Neural cell (in vitro differentiated cells): ENCODE data around the gene HRC. TPM values are rescaled to one million over a fixed set of nuclear protein-coding genes. Genes with fewer than 3 reads are reported as not detected.

Experiments
- H2AFZ ChIP-seq: fragments of 200-600, 300-800 bp; sonication (generic), shearing (Covaris generic); 2 replicates; pipeline ENCODE4 v1.6.0; 2014; ENCODE audit warnings: low read depth, mild to moderate bottlenecking, antibody characterized with exemption, low read length, moderate library complexity
- H3F3A ChIP-seq: fragments of 200-600 bp; shearing (Covaris generic); 2 replicates; pipeline ENCODE4 v1.6.1; 2016; ENCODE audit warnings: mild to moderate bottlenecking, moderate library complexity, mixed read lengths, antibody characterized with exemption, low read length; ENCODE audit not compliant: insufficient read depth, poor library complexity, severe bottlenecking
- H3K27ac ChIP-seq: fragments of 200-600, 300-800 bp; sonication (generic), shearing (Covaris generic); 2 replicates; pipeline ENCODE4 v1.5.1; 2014; ENCODE audit warnings: mild to moderate bottlenecking, low read length, moderate library complexity
- H3K27me3 ChIP-seq: fragments of 300-800, 200-600 bp; sonication (generic), shearing (Covaris generic); 2 replicates; pipeline ENCODE4 v1.6.0; 2014; ENCODE audit warnings: mild to moderate bottlenecking, low read depth, low read length, moderate library complexity; ENCODE audit not compliant: insufficient read depth
- H3K36me3 ChIP-seq: fragments of 300-800, 200-600 bp; sonication (generic), shearing (Covaris generic); 2 replicates; pipeline ENCODE4 v1.5.1; 2014; ENCODE audit warnings: mild to moderate bottlenecking, antibody characterized with exemption, low read length, moderate library complexity; ENCODE audit not compliant: insufficient read depth
- H3K4me2 ChIP-seq: fragments of 300-800, 200-600 bp; sonication (generic), shearing (Covaris generic); 2 replicates; pipeline ENCODE4 v1.6.0; 2014; ENCODE audit warnings: mild to moderate bottlenecking, low read length
- H3K4me3 ChIP-seq: fragments of 300-800, 200-600 bp; sonication (generic), shearing (Covaris generic); 2 replicates; pipeline ENCODE4 v1.5.1; 2014; ENCODE audit warnings: mild to moderate bottlenecking, low read length, moderate library complexity
- H3K79me2 ChIP-seq: fragments of 200-600 bp; shearing (Covaris generic); replicated peaks from 2 replicates; pipeline ENCODE4 v1.6.0; 2014; ENCODE audit warnings: mild to moderate bottlenecking, low read length, moderate library complexity; ENCODE audit not compliant: insufficient read depth
- H3K9ac ChIP-seq: fragments of 300-800, 200-600 bp; sonication (generic), shearing (Covaris generic); 2 replicates; pipeline ENCODE4 v1.6.1; 2016; ENCODE audit warnings: mild to moderate bottlenecking, low read length, mixed read lengths
- H3K9me2 ChIP-seq: fragments of 200-600 bp; shearing (Covaris generic); 2 replicates; pipeline ENCODE4 v1.6.1; 2016; ENCODE audit warnings: mild to moderate bottlenecking, low read length, mixed read lengths; ENCODE audit not compliant: insufficient read depth
- H3K9me3 ChIP-seq: fragments of 200-600, 300-800 bp; sonication (generic), shearing (Covaris generic); 2 replicates; pipeline ENCODE4 v1.6.1; 2016; ENCODE audit warnings: mild to moderate bottlenecking, mixed run types, low read length, moderate library complexity, mixed read lengths
- H4K20me1 ChIP-seq: fragments of 200-600 bp; shearing (Covaris generic); 2 replicates; pipeline ENCODE4 v1.6.1; 2016; ENCODE audit warnings: mild to moderate bottlenecking, mixed run types; ENCODE audit not compliant: insufficient read depth
- CTCF ChIP-seq: fragments of 450-650 bp; IDR thresholded peaks from 2 replicates; pipeline ENCODE4 v1.5.1; 2014; ENCODE audit warnings: antibody characterized with exemption, mild to moderate bottlenecking, moderate library complexity; ENCODE audit not compliant: poor library complexity, severe bottlenecking
- EP300 ChIP-seq: fragments of 450-650 bp; conservative IDR thresholded peaks from 2 replicates; pipeline ENCODE4 v1.6.1; 2014; ENCODE audit warnings: antibody characterized with exemption, mild to moderate bottlenecking, moderate library complexity; ENCODE audit not compliant: poor library complexity, severe bottlenecking
- EZH2 ChIP-seq: fragments of 200-600, 300-800 bp; shearing (Covaris generic), sonication (generic); IDR thresholded peaks from 2 replicates; pipeline ENCODE4 v1.6.1; 2014; ENCODE audit warnings: antibody characterized with exemption, low read length, borderline replicate concordance, mild to moderate bottlenecking; ENCODE audit not compliant: insufficient read depth, poor library complexity, severe bottlenecking
- MXI1 ChIP-seq: fragments of 450-650 bp; conservative IDR thresholded peaks from 2 replicates; pipeline ENCODE4 v1.6.1; 2014; ENCODE audit warnings: antibody characterized with exemption, mild to moderate bottlenecking; ENCODE audit not compliant: poor library complexity, severe bottlenecking
- POLR2AphosphoS5 ChIP-seq: IDR thresholded peaks from 2 replicates; pipeline ENCODE4 v1.6.1; 2012
- RAD21 ChIP-seq: fragments of 450-650 bp; conservative IDR thresholded peaks from 2 replicates; pipeline ENCODE4 v1.6.1; 2014; ENCODE audit warnings: antibody characterized with exemption, mild to moderate bottlenecking, moderate library complexity
- REST ChIP-seq: IDR thresholded peaks from 2 replicates; pipeline ENCODE4 v1.6.1; 2012; ENCODE audit warnings: borderline replicate concordance
- SMC3 ChIP-seq: fragments of 450-650 bp; conservative IDR thresholded peaks from 2 replicates; pipeline ENCODE4 v1.6.1; 2014; ENCODE audit warnings: antibody characterized with exemption, mild to moderate bottlenecking, moderate library complexity; ENCODE audit not compliant: poor library complexity
- TAF1 ChIP-seq: IDR thresholded peaks from 2 replicates; pipeline ENCODE4 v1.6.1; 2012; ENCODE audit warnings: low read depth
- polyA plus RNA-seq: library from polyadenylated mRNA; depleted of rRNA; stranded (reverse); fragments of >200 nt; gene quantifications from 2 replicates; pipeline ENCODE4 v1.2.3, GENCODE V29; 2014

The HRC gene
- polyA plus RNA-seq, 1 donor from 2014 or later: not detected

- no peak overlapping the region for H3K4me3 ChIP-seq
- TF ChIP-seq CTCF: no peak
- no peak for TF ChIP-seq EP300
- TF ChIP-seq SMC3: no peak
- TF ChIP-seq REST: no peak
- no peak for TF ChIP-seq EZH2
- TF ChIP-seq RAD21: no peak
- TF ChIP-seq MXI1: no peak
- no peak for TF ChIP-seq TAF1
- TF ChIP-seq POLR2AphosphoS5: no peak
- H3K4me2 ChIP-seq: no peak overlapping the region
- H3K36me3 ChIP-seq: no peaks in the 10 kb centered on the region
- H3K79me2 ChIP-seq: no peaks in the 10 kb centered on the region
- H3K9me2 ChIP-seq: no peaks in the 10 kb centered on the region
- no peak overlapping the region for H3K27ac ChIP-seq
- no peak overlapping the region for H3K9ac ChIP-seq
- H3F3A ChIP-seq: no peaks in the 10 kb centered on the region
- no peaks in the 10 kb centered on the region for H3K9me3 ChIP-seq
- no peaks in the 10 kb centered on the region for H3K27me3 ChIP-seq
- peaks cover 3% of the 10 kb centered on the region for H4K20me1 ChIP-seq
- H2AFZ ChIP-seq: no peak overlapping the region
Observed at GRCh38 chr19:49109051-49109450, 46.1 kb downstream of the HRC start.

GRCh38 chr19:49107625-49108459, 47.4 kb downstream of the HRC start:
- no peak for TF ChIP-seq POLR2AphosphoS5
- no peak for TF ChIP-seq TAF1
- no peak for TF ChIP-seq MXI1
- TF ChIP-seq CTCF: no peak
- Histone ChIP-seq H3K27ac (no peak overlapping the region), H3F3A (no peaks in the 10 kb centered on the region), H3K9ac (no peak overlapping the region), H3K9me3 (no peaks in the 10 kb centered on the region), H3K4me2 (no peak overlapping the region), H3K9me2 (no peaks in the 10 kb centered on the region), H3K79me2 (no peaks in the 10 kb centered on the region), H3K4me3 (no peak overlapping the region), H2AFZ (no peak overlapping the region), H4K20me1 (peaks cover 3% of the 10 kb centered on the region), H3K36me3 (no peaks in the 10 kb centered on the region), H3K27me3 (no peaks in the 10 kb centered on the region)
